GM20431 (cell line): ENCODE data around the gene CCR3.

ENCODE experiments used
- in situ Hi-C: fragments of 300-500 bp; cut with MseI, MboI; formaldehyde crosslinking; loops from one replicate; pipeline ENCODE4 v1.15.0; 2020; ENCODE audit warnings: low sequenced_read_pairs; ENCODE audit not compliant: unreplicated experiment

The CCR3 gene

DNA sequence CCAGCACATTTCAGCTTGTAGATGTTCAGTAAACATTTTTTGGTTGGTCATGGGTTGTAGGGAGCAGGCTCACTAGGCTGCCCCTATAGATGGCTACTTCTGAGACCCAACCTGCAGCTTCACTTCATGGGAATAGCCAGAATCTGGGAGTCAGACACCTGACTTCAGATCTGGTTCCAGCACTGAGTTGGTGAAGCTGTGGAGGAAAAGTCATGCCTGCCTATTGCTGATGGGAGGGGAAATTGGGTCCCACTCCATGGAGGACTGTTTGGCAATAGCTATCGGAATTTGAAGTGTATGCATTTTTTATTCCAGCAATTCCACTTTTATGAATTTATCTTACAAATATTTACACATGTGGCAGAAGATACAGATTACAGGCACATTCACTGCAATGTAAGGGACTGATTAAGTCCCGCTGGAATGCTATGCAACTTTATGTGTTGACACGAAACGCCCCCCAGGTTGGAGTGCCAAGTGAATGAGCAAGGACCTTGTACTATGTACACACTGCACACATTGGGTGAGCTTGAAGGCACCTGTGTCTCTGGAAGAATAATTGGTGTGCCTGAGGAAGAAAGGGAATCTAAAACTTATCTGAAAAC, 26.3 kb upstream of the CCR3 start:
- in situ Hi-C loops = loop anchor here (25.0 kb wide), 1 partner anchor 279 kb away; the partner anchor contains the start of gene CXCR6

DNA sequence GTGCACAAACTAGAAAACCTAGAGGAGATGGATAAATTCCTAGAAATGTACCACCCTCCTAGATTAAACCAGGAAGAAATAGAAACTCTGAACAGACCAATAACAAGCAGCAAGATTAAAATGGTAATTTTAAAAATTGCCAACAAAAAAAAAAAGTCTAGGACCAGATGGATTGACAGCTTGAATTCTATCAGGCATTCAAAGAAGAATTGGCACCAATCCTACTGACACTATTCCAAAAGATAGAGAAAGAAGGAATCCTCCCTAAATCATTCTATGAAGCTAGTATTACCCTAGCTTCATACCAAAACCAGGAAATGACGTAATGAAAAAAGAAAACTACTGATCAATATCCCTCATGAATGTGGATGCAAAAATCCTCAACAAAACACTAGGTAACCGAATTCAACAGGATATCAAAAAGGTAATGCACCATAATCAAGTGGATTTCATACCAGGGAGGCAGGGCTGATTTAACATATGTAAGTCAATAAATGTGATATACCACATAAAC, 24.0 kb upstream of the CCR3 start:
- in situ Hi-C loops = loop anchor here (25.0 kb wide), 1 partner anchor 281 kb away; the partner anchor contains the start of gene CXCR6

- in situ Hi-C loops = loop anchor here (25.0 kb wide), 1 partner anchor 284 kb away; the partner anchor contains the start of gene CXCR6
Measured at GRCh38 chr3:46221391-46221790, 20.9 kb upstream of the CCR3 start.

DNA sequence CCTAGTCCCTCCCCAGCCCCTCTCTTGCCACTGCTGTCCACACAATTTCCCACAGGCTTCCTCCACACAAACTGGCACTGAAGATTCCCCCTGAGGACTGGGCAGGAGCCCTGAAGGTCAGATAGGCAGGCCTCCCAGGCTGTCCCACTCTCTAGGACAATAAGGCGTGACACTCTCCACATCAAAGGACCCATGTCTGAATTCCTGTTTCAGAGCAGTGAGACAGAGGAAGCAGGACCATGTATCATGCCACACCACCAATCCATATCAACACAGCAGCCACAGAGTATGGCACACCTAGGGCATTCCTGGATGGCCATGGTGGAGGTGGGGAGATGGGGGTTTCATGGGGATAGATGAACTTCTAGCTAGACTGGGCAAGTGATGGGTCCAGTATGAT, 20.3 kb upstream of the CCR3 start:
- in situ Hi-C loops = loop anchor here (25.0 kb wide), 1 partner anchor 285 kb away; the partner anchor contains the start of gene CXCR6

DNA sequence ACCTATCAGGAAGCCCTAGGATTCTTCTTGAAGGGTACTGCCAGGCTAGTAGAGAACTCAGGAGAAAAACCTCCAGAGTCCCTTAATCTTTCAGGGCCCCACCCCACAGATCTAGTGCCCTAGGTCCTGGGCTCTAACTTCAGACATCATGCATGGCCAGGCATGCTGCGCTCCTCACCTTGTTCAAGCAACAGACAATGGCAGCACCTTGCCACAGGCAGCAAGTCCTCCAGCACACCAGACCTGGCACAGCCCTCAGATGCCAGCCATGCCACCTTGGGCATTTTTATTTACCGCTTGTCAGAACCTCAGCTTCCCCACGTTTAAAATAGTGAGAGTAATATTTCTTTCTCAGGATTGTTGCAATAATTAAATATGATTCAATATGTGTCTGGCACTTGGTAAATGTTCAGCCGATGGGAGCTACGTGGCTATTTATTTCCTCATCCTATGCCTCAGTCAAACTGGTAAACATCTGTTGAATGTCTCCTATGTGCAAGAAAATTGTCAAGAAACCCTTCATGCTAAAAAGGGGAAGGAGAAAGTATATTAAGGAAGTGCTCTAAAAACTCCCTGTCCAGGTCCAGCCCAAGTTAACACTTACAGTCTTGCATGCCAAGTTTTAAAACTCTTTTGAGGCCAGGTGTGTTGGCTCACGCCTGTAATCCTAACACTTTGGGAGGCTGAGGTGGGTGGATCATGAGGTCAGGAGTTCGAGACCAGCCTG, 19.7 kb upstream of the CCR3 start:
- in situ Hi-C loops = loop anchor here (25.0 kb wide), 1 partner anchor 285 kb away; the partner anchor contains the start of gene CXCR6

DNA sequence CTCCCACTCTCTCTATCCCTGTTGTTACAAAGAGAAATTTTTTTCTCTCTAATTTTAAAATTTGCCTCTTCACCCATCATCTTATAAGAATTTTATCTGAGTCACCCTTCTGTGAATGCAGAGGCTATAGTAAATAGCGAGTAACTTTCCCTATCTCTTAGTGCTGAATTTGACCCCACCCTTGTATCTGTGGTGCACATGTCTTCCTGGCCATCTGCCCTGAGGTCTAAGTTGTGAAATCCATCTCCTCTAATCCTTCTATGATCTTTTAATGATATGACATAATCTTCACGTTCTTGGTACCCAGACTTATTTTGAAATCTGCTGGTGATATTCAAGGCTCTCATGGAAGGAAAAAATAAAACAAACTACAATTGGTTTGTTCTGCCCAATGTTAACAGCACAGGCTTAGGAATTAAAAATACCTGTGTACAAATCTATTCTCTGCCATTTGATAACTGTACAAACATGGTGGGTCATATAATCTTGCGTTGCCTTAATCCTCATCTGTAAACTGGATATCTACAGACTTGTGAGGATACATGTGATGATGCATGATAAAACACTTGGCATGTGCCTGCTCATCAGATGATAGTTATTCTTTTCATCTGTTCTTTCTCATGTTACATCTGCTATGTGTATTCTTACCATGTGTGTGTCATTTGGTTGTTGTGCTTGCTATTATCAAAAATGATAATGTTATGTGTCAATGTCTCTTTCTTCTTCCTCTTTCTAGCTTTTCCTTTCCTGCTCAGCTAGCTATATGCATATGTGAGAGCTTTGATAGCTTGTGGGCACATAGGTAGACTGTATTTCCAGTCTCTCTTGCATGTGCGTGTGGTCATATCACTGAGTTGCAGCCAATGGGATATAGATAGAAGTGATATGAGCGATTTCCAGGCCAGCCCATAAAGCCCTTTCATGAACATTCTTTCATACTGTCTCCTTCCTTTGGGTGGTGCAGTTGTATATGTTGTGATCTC, 13.7 kb upstream of the CCR3 start:
- in situ Hi-C loops = no loop called here

DNA sequence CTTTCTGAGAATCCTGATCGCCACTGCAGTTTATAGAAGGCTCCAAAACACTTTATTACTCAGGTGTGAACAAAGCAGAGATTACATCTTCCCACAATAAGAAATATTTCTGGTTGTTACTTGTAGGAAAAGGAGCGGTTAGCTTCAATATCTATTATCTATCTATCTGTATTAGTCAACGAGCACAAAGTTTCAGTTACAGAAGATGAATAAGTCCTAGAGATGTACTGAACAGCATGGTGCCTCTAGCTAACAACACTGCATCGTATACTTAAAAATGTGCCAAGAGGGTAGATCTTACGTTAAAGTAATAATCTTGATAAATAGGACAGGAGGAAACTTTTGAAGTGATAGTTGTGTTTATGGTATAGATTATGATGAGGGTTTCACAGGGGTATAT, 10.9 kb upstream of the CCR3 start:
- in situ Hi-C loops = no loop called here

GRCh38 chr3:46233194-46233593, 9.1 kb upstream of the CCR3 start:
- in situ Hi-C loops = no loop called here

- in situ Hi-C loops = no loop called here
Measured at GRCh38 chr3:46235425-46235824, 6.8 kb upstream of the CCR3 start.

- in situ Hi-C loops = no loop called here
Measured at GRCh38 chr3:46236294-46237054, 5.8 kb upstream of the CCR3 start.

DNA sequence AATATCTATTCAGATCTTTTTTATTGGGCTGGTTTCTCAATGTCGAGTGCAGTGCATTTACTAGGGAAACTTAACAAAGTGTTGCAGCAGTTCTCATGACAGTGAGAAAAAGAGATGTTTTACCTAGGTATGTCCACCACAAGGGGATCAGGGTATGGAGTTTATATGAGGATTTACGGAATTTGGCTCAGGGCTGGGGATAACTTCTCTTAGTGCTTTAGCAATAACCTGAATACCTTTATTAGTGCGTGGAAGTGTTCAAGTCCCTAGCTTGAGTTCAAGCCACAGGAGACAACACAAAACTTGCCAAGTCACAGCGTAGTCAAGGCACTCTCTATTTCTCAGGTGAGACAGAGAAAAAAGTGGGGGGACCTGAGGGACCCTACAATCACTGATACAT, 3.9 kb upstream of the CCR3 start:
- in situ Hi-C loops = no loop called here

GRCh38 chr3:46239301-46239938, 2.8 kb upstream of the CCR3 start:
- in situ Hi-C loops = no loop called here

- in situ Hi-C loops = no loop called here
Measured at GRCh38 chr3:46239952-46240351, 2.3 kb upstream of the CCR3 start.

DNA sequence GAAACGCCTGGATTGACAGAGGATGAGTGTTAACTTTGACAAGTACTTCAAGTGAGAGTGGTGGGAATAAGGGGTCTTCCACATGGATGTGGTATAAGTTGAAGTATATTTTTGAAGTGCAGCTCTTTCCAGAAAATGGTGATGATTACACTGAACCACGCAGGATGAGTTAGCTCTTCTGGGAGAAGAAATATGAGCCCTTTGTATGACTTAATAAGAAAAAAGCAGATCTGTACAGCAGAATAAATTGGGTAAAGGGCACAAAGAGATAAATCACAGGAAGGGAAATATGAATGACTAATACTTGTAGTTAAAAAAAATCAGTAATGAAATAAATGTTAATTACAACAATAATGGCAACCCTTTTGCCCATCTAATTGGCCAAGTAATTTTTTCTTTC, 1.3 kb downstream of the CCR3 start:
- in situ Hi-C loops = no loop called here

DNA sequence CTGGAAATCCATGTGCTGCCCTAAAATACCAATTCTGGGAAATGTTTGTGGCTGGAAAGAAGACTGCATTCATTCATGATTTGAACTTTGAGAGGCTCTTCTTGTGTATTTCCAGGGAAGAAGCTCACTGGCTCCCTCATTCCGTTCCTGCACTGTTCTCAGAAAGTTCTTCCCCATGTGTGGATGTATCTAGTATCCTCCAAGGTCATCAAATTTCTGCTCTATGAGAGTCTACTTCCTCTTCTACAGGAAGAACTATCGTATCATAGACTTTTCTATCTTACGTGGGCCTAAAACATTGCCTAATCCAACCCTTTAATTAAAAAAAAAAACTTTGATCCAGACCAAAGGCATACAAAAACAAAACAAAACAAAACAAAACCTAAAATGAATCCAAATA, 2.9 kb downstream of the CCR3 start:
- in situ Hi-C loops = no loop called here

DNA sequence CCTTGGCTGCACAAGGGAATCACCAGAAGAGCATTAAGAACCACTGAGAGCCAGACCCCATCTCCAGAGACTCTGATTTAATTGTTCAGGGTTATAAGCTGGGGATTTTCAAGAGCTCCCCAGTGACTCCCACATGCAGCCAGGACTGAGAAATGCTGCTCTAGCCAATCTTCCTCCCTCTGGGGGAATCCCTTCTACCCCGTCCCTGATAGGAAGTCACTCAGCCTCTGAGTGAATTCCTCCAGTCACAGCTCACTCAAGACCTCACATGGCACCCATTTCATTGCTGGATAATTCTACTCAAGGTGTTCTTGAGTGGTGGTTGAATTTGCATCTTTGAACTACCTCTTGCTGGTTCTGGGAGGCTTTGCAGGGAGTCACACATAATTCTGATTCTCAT, 10.7 kb downstream of the CCR3 start:
- in situ Hi-C loops = no loop called here

- in situ Hi-C loops = no loop called here
Measured at GRCh38 chr3:46258525-46258924, 16.3 kb downstream of the CCR3 start.

GRCh38 chr3:46261926-46262594, 19.8 kb downstream of the CCR3 start:
- in situ Hi-C loops = no loop called here

DNA sequence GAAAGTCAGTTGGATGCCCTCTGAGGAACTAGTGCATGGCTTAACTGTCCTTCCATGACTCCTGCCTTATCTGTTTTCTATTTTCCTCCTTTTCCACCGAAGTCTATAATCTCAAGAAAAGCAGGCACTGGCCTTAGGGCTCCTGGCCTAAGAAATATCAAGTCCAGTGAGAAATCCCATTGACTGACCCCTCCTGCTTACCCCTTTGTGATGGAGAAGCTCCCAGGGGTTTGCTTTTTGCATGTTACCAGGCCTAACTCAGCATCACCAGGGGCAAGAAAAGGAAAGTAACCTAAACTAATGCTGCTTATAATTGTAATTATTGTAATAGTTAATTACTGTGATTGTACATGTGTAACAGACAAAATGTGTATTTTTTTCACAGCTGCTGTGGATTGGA, 21.7 kb downstream of the CCR3 start:
- in situ Hi-C loops = no loop called here
